ENCODE measurements around the gene AGAP1. TPM values are rescaled to one million over a fixed set of nuclear protein-coding genes. Genes with fewer than 3 reads are reported as not detected.

AGAP1 gene
- total RNA-seq, 1 donor from 2014 or later: 54.7 TPM

GRCh38 chr2:235510318-235510717 lies 16.5 kb downstream of the AGAP1 start:
- Mint-ChIP-seq H3K9me3 (no peaks in the 10 kb centered on the region), H3K27me3 (ENCODE audit: low read depth) (no peaks in the 10 kb centered on the region), H3K27ac (ENCODE audit: unreplicated experiment) (no peak overlapping the region), H3K4me1 (peaks cover 27% of the 10 kb centered on the region), H3K4me3 (no peak overlapping the region), H3K36me3 (ENCODE audit: low read depth) (peaks cover 6% of the 10 kb centered on the region)
- TF ChIP-seq CTCF (conservative IDR thresholded peaks at IDR 0.05): no peak
- no peak for DNase-seq (ENCODE audit: low read depth, low spot score)

- H3K27me3 Mint-ChIP-seq (ENCODE audit: low read depth): no peaks in the 10 kb centered on the region
- no peak for TF ChIP-seq CTCF (conservative IDR thresholded peaks at IDR 0.05)
- peaks cover 23% of the 10 kb centered on the region for H3K4me1 Mint-ChIP-seq
These were observed 17.4 kb downstream of the AGAP1 start for GRCh38 chr2:235511187-235511661.

GRCh38 chr2:235511751-235512698 lies 18.2 kb downstream of the AGAP1 start:
- Mint-ChIP-seq H3K4me1 (peaks cover 16% of the 10 kb centered on the region), H3K27ac (ENCODE audit: unreplicated experiment) (no peak overlapping the region), H3K9me3 (no peaks in the 10 kb centered on the region), H3K27me3 (ENCODE audit: low read depth) (no peaks in the 10 kb centered on the region), H3K4me3 (no peak overlapping the region), H3K36me3 (ENCODE audit: low read depth) (peaks cover 5% of the 10 kb centered on the region)
- DNase-seq (ENCODE audit: low read depth, low spot score): no peak
- TF ChIP-seq CTCF (conservative IDR thresholded peaks at IDR 0.05): no peak

More at GRCh38 chr2:235511187-235511661, 17.4 kb downstream of the AGAP1 start:
- Mint-ChIP-seq H3K27ac (ENCODE audit: unreplicated experiment) (no peak overlapping the region), H3K4me3 (no peak overlapping the region), H3K36me3 (ENCODE audit: low read depth) (peaks cover 6% of the 10 kb centered on the region), H3K9me3 (no peaks in the 10 kb centered on the region)
- no peak for DNase-seq (ENCODE audit: low read depth, low spot score)

- peaks cover 3% of the 10 kb centered on the region for H3K36me3 Mint-ChIP-seq (ENCODE audit: low read depth)
- TF ChIP-seq CTCF (conservative IDR thresholded peaks at IDR 0.05): no peak
- no peak overlapping the region for H3K27ac Mint-ChIP-seq (ENCODE audit: unreplicated experiment)
- H3K4me3 Mint-ChIP-seq: no peak overlapping the region
- H3K9me3 Mint-ChIP-seq: no peaks in the 10 kb centered on the region
- no peak for DNase-seq (ENCODE audit: low read depth, low spot score)
- peaks cover 17% of the 10 kb centered on the region for H3K4me1 Mint-ChIP-seq
- H3K27me3 Mint-ChIP-seq (ENCODE audit: low read depth): no peaks in the 10 kb centered on the region
These were observed 18.8 kb downstream of the AGAP1 start for GRCh38 chr2:235512699-235513053.

DNA sequence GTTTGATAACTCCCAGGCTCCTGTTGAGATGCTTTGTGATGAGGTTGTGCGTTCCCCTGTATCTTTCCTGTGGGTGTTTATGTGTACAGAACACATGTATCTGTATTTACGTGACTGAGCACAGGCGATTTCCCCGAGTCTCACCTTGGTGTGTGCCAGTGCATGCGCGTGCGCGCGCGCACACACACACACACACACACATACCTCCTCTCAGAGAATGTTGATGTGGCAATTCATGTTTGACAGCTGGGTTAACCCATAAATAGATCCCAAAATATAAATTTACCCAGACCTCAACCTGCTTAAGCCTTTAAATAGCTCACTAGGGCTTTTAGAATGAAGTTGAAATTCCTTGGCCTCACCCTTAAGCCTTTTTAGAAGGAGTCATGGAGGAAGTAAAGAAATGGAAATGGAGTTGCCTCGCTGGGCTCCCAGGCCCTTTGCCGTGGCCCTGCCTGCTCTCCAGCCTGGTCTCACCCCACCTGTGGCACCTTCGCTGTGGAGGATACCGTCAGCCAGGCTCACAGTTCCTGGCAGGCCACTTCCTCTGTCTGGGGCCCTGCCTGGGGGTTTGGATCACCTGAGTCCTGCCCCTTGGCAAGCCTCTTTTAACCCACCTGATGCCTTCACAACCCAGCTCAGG lies 20.3 kb downstream of the AGAP1 start:
- peaks cover 23% of the 10 kb centered on the region for H3K4me1 Mint-ChIP-seq
- no peak for TF ChIP-seq CTCF (conservative IDR thresholded peaks at IDR 0.05)
- H3K9me3 Mint-ChIP-seq: no peaks in the 10 kb centered on the region
- DNase-seq (ENCODE audit: low read depth, low spot score): no peak
- no peaks in the 10 kb centered on the region for H3K27me3 Mint-ChIP-seq (ENCODE audit: low read depth)
- H3K27ac Mint-ChIP-seq (ENCODE audit: unreplicated experiment): no peak overlapping the region
- H3K36me3 Mint-ChIP-seq (ENCODE audit: low read depth): no peaks in the 10 kb centered on the region
- no peak overlapping the region for H3K4me3 Mint-ChIP-seq

Data from neural crest cell (in vitro differentiated cells).